SK-N-MC (cell line): Measurements from ENCODE around the gene TMEM175.

Experiments used
- EZH2 ChIP-seq: fragments of 200-600 bp; sonication (generic); IDR thresholded peaks from one replicate; pipeline ENCODE4 v1.6.1; 2017; ENCODE audit warnings: antibody characterized with exemption
- FOXP2 ChIP-seq: optimal IDR thresholded peaks from 2 replicates; pipeline ENCODE3; 2011; ENCODE audit warnings: mild to moderate bottlenecking, moderate library complexity; ENCODE audit not compliant: insufficient read depth; ENCODE audit errors: extremely low read length, control extremely low read depth
- POLR2AphosphoS5 ChIP-seq: IDR thresholded peaks from 2 replicates; pipeline ENCODE4 v1.6.1; 2012; ENCODE audit warnings: mild to moderate bottlenecking, low read depth, low read length, borderline replicate concordance

GRCh38 chr4:963276-964225 lies 31.3 kb downstream of the TMEM175 start:
- TF ChIP-seq EZH2 (no peak), POLR2AphosphoS5 (no peak), FOXP2 (no peak)
